A375 (cell line): ENCODE measurements around the gene CT45A7. TPM values are rescaled to one million over a fixed set of nuclear protein-coding genes. Genes with fewer than 3 reads are reported as not detected.

Experiments
- total RNA-seq: library from RNA; depleted of rRNA; stranded (reverse); fragments of >200 nt; shearing (Covaris generic); gene quantifications from 2 replicates; pipeline ENCODE4 v1.2.3, GENCODE V29; 2014; rRNA removed

The CT45A7 gene, protein sequence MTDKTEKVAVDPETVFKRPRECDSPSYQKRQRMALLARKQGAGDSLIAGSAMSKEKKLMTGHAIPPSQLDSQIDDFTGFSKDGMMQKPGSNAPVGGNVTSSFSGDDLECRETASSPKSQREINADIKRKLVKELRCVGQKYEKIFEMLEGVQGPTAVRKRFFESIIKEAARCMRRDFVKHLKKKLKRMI
- 0.53 and 1.3 TPM in 2 replicates for total RNA-seq

DNA sequence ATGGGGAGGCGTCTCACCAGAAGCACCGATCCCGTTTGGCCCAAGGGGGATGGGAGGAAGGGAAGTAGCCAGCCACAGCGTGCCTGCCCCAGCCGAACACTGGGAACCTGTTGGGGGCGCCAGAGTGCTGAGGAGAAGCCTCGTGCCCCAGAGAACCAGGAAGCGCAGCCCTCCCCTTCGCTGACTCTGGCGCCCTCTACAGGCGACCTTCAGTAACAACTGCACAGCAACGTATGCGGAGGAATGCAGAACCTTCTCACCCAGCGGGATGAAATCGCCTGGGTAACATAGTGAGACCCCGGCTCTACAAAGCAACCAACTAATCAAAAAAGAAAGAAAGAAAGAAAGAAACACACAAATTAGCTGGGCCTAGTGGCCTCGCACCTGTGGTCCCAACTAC lies at the start of gene CT45A7:
Gene CT45A7 (minus strand): TSS at position 101 of the 400 bp plus-strand sequence. CDS start 3,747 bp downstream, outside the sequence.

DNA sequence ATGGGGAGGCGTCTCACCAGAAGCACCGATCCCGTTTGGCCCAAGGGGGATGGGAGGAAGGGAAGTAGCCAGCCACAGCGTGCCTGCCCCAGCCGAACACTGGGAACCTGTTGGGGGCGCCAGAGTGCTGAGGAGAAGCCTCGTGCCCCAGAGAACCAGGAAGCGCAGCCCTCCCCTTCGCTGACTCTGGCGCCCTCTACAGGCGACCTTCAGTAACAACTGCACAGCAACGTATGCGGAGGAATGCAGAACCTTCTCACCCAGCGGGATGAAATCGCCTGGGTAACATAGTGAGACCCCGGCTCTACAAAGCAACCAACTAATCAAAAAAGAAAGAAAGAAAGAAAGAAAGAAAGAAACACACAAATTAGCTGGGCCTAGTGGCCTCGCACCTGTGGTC lies 34.6 kb upstream of the CT45A7 start, which contains the start of gene CT45A9:
Gene CT45A9 (minus strand): TSS at position 101 of the 400 bp plus-strand sequence. CDS start 3,751 bp downstream, outside the sequence.

DNA sequence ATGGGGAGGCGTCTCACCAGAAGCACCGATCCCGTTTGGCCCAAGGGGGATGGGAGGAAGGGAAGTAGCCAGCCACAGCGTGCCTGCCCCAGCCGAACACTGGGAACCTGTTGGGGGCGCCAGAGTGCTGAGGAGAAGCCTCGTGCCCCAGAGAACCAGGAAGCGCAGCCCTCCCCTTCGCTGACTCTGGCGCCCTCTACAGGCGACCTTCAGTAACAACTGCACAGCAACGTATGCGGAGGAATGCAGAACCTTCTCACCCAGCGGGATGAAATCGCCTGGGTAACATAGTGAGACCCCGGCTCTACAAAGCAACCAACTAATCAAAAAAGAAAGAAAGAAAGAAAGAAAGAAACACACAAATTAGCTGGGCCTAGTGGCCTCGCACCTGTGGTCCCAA lies 17.4 kb upstream of the CT45A7 start, which contains the start of gene CT45A8:
Gene CT45A8 (minus strand): TSS at position 101 of the 400 bp plus-strand sequence. CDS start 3,755 bp downstream, outside the sequence.

DNA sequence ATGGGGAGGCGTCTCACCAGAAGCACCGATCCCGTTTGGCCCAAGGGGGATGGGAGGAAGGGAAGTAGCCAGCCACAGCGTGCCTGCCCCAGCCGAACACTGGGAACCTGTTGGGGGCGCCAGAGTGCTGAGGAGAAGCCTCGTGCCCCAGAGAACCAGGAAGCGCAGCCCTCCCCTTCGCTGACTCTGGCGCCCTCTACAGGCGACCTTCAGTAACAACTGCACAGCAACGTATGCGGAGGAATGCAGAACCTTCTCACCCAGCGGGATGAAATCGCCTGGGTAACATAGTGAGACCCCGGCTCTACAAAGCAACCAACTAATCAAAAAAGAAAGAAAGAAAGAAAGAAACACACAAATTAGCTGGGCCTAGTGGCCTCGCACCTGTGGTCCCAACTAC lies 17.2 kb downstream of the CT45A7 start, which contains the start of gene CT45A2:
Gene CT45A2 (minus strand): TSS at position 101 of the 400 bp plus-strand sequence. CDS start 3,747 bp downstream, outside the sequence.

DNA sequence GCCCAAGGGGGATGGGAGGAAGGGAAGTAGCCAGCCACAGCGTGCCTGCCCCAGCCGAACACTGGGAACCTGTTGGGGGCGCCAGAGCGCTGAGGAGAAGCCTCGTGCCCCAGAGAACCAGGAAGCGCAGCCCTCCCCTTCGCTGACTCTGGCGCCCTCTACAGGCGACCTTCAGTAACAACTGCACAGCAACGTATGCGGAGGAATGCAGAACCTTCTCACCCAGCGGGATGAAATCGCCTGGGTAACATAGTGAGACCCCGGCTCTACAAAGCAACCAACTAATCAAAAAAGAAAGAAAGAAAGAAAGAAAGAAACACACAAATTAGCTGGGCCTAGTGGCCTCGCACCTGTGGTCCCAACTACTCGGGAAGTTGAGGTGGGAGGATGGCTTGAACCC lies 34.4 kb downstream of the CT45A7 start, which contains the start of gene CT45A6:
Gene CT45A6 (minus strand): TSS at position 101 of the 400 bp plus-strand sequence. CDS start 3,794 bp downstream, outside the sequence.

GRCh38 chrX:135785403-135785802 lies 51.7 kb downstream of the CT45A7 start, which contains the start of gene CT45A5:
TSS of gene CT45A5 (minus strand) at chrX:135785503. CDS start at chrX:135781729, 3,774 bp downstream.

Other genes starting within 250 kb of the CT45A7 start
- gene CT45A1, start 123.6 kb downstream of the CT45A7 start, total RNA-seq, result 66.5 and 103 TPM in 2 replicates
- gene CT45A3, start 69.1 kb downstream of the CT45A7 start, total RNA-seq, result 161 and 205 TPM in 2 replicates
- gene CT45A5, start 51.8 kb downstream of the CT45A7 start, total RNA-seq, result 105 and 135 TPM in 2 replicates
- not detected in 2 replicates for gene CT45A6, start 34.5 kb downstream of the CT45A7 start, total RNA-seq
- gene CT45A2, start 17.3 kb downstream of the CT45A7 start, total RNA-seq, result 0.83 TPM in 1 of 2 replicates, not detected in the other
- 0.83 TPM in 1 of 2 replicates, not detected in the other for gene CT45A8, start 17.3 kb upstream of the CT45A7 start, total RNA-seq
- not detected in 2 replicates for gene CT45A9, start 34.5 kb upstream of the CT45A7 start, total RNA-seq
- gene CT45A10, start 56.2 kb upstream of the CT45A7 start, total RNA-seq, result 51.5 and 62.2 TPM in 2 replicates
- gene SAGE1, start 56.4 kb upstream of the CT45A7 start, total RNA-seq, result 14.1 and 16.7 TPM in 2 replicates
- gene MMGT1, start 136.7 kb upstream of the CT45A7 start, total RNA-seq, result 9.6 and 11.6 TPM in 2 replicates
- 5.2 and 6.3 TPM in 2 replicates for gene SLC9A6, start 148.2 kb upstream of the CT45A7 start, total RNA-seq